ENCODE results near the gene REC8. TPM values are rescaled to one million over a fixed set of nuclear protein-coding genes. Genes with fewer than 3 reads are reported as not detected.

Gene REC8
- total RNA-seq, 1 experiment from 2014 or later: 7.6 TPM

GRCh38 chr14:24162093-24162492 lies 9.8 kb upstream of the REC8 start:
- DNase-seq (ENCODE audit: low read depth, low spot score) (no peak), ATAC-seq (no peak)
- Histone ChIP-seq H3K4me2 (ENCODE audit: low read length) (peak overlapping the region; percentile 87), H3K36me3 (ENCODE audit: control insufficient read depth in 1 of 2, insufficient read depth in 2 of 2, low read length in 2 of 2) (peaks cover 14 to 31% of the 10 kb centered on the region in 2 experiments; a peak in 3 of 4 replicates), H3K9me3 (ENCODE audit: control insufficient read depth in 1 of 2, insufficient read depth in 1 of 2, low read depth in 1 of 2, low read length in 2 of 2) (no peaks in the 10 kb centered on the region), H3K4me1 (ENCODE audit: control insufficient read depth in 1 of 2, insufficient read depth in 2 of 2, low read length in 2 of 2) (peaks cover 15 to 21% of the 10 kb centered on the region in 2 experiments), H2AFZ (ENCODE audit: low read depth, low read length, poor library complexity, severe bottlenecking) (no peak overlapping the region), H3K9ac (ENCODE audit: low read length) (peak overlapping the region; percentile 61), H3K27me3 (ENCODE audit: insufficient read depth, low read length) (no peaks in the 10 kb centered on the region), H3K27ac (ENCODE audit: low read depth, low read length) (peak overlapping the region; percentile 84), H3K4me3 (replicated peaks in 1 of 2; ENCODE audit: low read depth in 1 of 2, low read length in 2 of 2) (peak overlapping the region; percentile 58 to 60; a peak in 3 of 4 replicates), H3K79me2 (ENCODE audit: insufficient read depth, low read length) (no peaks in the 10 kb centered on the region), H3K9me2 (ENCODE audit: insufficient read depth) (no peaks in the 10 kb centered on the region), H4K20me1 (ENCODE audit: insufficient read depth) (no peaks in the 10 kb centered on the region)
- TF ChIP-seq, protein P1, sequence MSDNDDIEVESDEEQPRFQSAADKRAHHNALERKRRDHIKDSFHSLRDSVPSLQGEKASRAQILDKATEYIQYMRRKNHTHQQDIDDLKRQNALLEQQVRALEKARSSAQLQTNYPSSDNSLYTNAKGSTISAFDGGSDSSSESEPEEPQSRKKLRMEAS (IDR thresholded peaks at IDR 0.05): no peak
- TF ChIP-seq, protein P2, sequence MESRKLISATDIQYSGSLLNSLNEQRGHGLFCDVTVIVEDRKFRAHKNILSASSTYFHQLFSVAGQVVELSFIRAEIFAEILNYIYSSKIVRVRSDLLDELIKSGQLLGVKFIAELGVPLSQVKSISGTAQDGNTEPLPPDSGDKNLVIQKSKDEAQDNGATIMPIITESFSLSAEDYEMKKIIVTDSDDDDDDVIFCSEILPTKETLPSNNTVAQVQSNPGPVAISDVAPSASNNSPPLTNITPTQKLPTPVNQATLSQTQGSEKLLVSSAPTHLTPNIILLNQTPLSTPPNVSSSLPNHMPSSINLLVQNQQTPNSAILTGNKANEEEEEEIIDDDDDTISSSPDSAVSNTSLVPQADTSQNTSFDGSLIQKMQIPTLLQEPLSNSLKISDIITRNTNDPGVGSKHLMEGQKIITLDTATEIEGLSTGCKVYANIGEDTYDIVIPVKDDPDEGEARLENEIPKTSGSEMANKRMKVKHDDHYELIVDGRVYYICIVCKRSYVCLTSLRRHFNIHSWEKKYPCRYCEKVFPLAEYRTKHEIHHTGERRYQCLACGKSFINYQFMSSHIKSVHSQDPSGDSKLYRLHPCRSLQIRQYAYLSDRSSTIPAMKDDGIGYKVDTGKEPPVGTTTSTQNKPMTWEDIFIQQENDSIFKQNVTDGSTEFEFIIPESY (IDR thresholded peaks at IDR 0.05; ENCODE audit: extremely low read depth, insufficient replicate concordance, low read length): no peak
- intact Hi-C loops (cut with micrococcal nuclease): no loop called here
- BruUV-seq (replicated peaks): TSS peak; percentile 33
- CTCF ChIA-PET: interaction anchor here (1.0 to 3.2 kb wide), 6 partner anchors 25 to 104 kb away, joined by 4 to 20 read pairs (median 8); partner anchors contain the start of genes IPO4 and PCK2
- POLR2A ChIA-PET: interaction anchor here (1.0 to 3.1 kb wide), 4 partner anchors 15 to 51 kb away, joined by 3 to 18 read pairs (median 4); partner anchors contain the start of genes CHMP4A, PSME1, PSME2 and RNF31
- RAD21 ChIA-PET (ENCODE audit: low non-redundant PET in 1 of 2, low total read pairs in 2 of 2, uncharacterized antibody in 2 of 2, unreplicated experiment in 2 of 2): no interaction called here

DNA sequence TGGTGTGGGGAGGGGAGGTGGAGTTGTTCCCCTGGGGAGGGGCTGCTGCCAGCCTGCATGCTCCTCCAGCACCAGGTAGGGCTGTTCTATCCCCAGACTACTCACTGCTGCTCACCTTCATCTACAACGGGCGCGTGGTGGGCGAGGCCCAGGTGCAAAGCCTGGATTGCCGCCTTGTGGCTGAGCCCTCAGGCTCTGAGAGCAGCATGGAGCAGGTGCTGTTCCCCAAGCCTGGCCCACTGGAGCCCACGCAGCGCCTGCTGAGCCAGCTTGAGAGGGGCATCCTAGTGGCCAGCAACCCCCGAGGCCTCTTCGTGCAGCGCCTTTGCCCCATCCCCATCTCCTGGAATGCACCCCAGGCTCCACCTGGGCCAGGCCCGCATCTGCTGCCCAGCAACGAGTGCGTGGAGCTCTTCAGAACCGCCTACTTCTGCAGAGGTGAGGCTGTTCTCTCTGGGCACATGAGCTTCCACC lies 7.3 kb upstream of the REC8 start:
- ChIA-PET POLR2A (interaction anchor here (1.1 kb wide), 1 partner anchor 18 kb away, joined by 3 read pairs; the partner anchor contains the start of gene PSME2), RAD21 (ENCODE audit: low non-redundant PET in 1 of 2, low total read pairs in 2 of 2, uncharacterized antibody in 2 of 2, unreplicated experiment in 2 of 2) (no interaction called here), CTCF (no interaction called here)
- intact Hi-C loops (cut with micrococcal nuclease): no loop called here
- no peaks in the 10 kb centered on the region for H3K79me2 ChIP-seq (ENCODE audit: insufficient read depth, low read length)
- H3K36me3 ChIP-seq (ENCODE audit: control insufficient read depth in 1 of 2, insufficient read depth in 2 of 2, low read length in 2 of 2): peaks cover 6 to 18% of the 10 kb centered on the region in 2 experiments; a peak in 3 of 4 replicates
- H3K27me3 ChIP-seq (ENCODE audit: insufficient read depth, low read length): no peaks in the 10 kb centered on the region
- H3K9me2 ChIP-seq (ENCODE audit: insufficient read depth): no peaks in the 10 kb centered on the region
- H3K4me2 ChIP-seq (ENCODE audit: low read length): no peak overlapping the region
- H3K27ac ChIP-seq (ENCODE audit: low read depth, low read length): no peak overlapping the region
- H3K9me3 ChIP-seq (ENCODE audit: control insufficient read depth in 1 of 2, insufficient read depth in 1 of 2, low read depth in 1 of 2, low read length in 2 of 2): no peaks in the 10 kb centered on the region
- no peak overlapping the region for H3K4me3 ChIP-seq (replicated peaks in 1 of 2; ENCODE audit: low read depth in 1 of 2, low read length in 2 of 2)
- ATAC-seq (no peak), DNase-seq (ENCODE audit: low read depth, low spot score) (no peak)
- no TSS peak for BruUV-seq (replicated peaks)
- no peaks in the 10 kb centered on the region for H4K20me1 ChIP-seq (ENCODE audit: insufficient read depth)
- H3K4me1 ChIP-seq (ENCODE audit: control insufficient read depth in 1 of 2, insufficient read depth in 2 of 2, low read length in 2 of 2): peaks cover 15 to 21% of the 10 kb centered on the region in 2 experiments
- no peak overlapping the region for H3K9ac ChIP-seq (ENCODE audit: low read length)
- no peak overlapping the region for H2AFZ ChIP-seq (ENCODE audit: low read depth, low read length, poor library complexity, severe bottlenecking)
- TF ChIP-seq ZFX (IDR thresholded peaks at IDR 0.05) (no peak), POLR2A (IDR thresholded peaks at IDR 0.05; ENCODE audit: borderline replicate concordance, extremely low read depth, insufficient read depth, insufficient read length) (no peak), SIN3A (IDR thresholded peaks at IDR 0.05; ENCODE audit: low read depth) (no peak), SRF (IDR thresholded peaks at IDR 0.05; ENCODE audit: low read depth) (no peak), CTCF (IDR thresholded peaks at IDR 0.05 in 2 of 3, conservative IDR thresholded peaks at IDR 0.05 in 1 of 3; ENCODE audit: borderline replicate concordance in 1 of 3, insufficient read depth in 1 of 3, low read depth in 2 of 3, low read length in 2 of 3) (no peak), EZH2phosphoT487 (IDR thresholded peaks at IDR 0.05; ENCODE audit: borderline replicate concordance) (no peak), CBX3 (IDR thresholded peaks at IDR 0.05; ENCODE audit: low read depth) (no peak), POLR2AphosphoS5 (IDR thresholded peaks at IDR 0.05; ENCODE audit: low read depth, low read length) (no peak), EGR1 (IDR thresholded peaks at IDR 0.05; ENCODE audit: low read depth) (no peak), SP1 (IDR thresholded peaks at IDR 0.05; ENCODE audit: low read depth) (no peak), TCF7L2 (IDR thresholded peaks at IDR 0.05; ENCODE audit: borderline replicate concordance, extremely low read depth, insufficient read depth, insufficient read length) (no peak), ATF3 (IDR thresholded peaks at IDR 0.05) (no peak), ELF1 (IDR thresholded peaks at IDR 0.05; ENCODE audit: borderline replicate concordance, low read depth) (no peak), YY1 (IDR thresholded peaks at IDR 0.05; ENCODE audit: extremely low read depth, insufficient replicate concordance, low read depth, low read length) (no peak)
- TF ChIP-seq, protein P1 (IDR thresholded peaks at IDR 0.05): no peak

Measured in HCT116 (cell line).